SU-DHL-6 (cell line): ENCODE data around the gene RPP25L.
A peak's percentile ranks its signal among the peaks of the same experiment; 100 is the strongest.

ENCODE experiments used
- H2AFZ ChIP-seq: fragments of 200-600 bp; sonication (generic); 2 replicates; pipeline ENCODE4 v1.6.1; 2014; ENCODE audit warnings: low read depth, mild to moderate bottlenecking, moderate library complexity, mixed read lengths, antibody characterized with exemption, low read length; ENCODE audit not compliant: severe bottlenecking
- H3F3A ChIP-seq: fragments of 200-600 bp; shearing (Covaris generic); 2 replicates; pipeline ENCODE4 v1.6.0; 2016; ENCODE audit warnings: antibody characterized with exemption, mild to moderate bottlenecking; ENCODE audit not compliant: insufficient read depth
- H3K27ac ChIP-seq: fragments of 200-600 bp; sonication (generic); 2 replicates; pipeline ENCODE4 v1.5.1; 2016; ENCODE audit warnings: low read depth, mild to moderate bottlenecking, low read length, moderate library complexity, mixed read lengths
- H3K27me3 ChIP-seq: fragments of 200-600 bp; sonication (generic), shearing (Covaris generic); 2 replicates; pipeline ENCODE4 v1.6.0; 2014; ENCODE audit warnings: mild to moderate bottlenecking, low read length
- H3K36me3 ChIP-seq: fragments of 200-600 bp; sonication (generic); 2 replicates; pipeline ENCODE4 v1.6.1; 2014; ENCODE audit warnings: mild to moderate bottlenecking, low read length, mixed read lengths
- H3K4me2 ChIP-seq: fragments of 300-600, 200-600 bp; shearing (Covaris generic), sonication (generic); 2 replicates; pipeline ENCODE4 v1.6.0; 2014; ENCODE audit warnings: low read length, low read depth, mild to moderate bottlenecking; ENCODE audit not compliant: poor library complexity, severe bottlenecking
- H3K4me3 ChIP-seq: fragments of 200-600 bp; sonication (generic); 2 replicates; pipeline ENCODE4 v1.5.1; 2014; ENCODE audit warnings: antibody characterized with exemption, low read length, mild to moderate bottlenecking, mixed read lengths; ENCODE audit not compliant: insufficient read depth, poor library complexity, severe bottlenecking
- H3K79me2 ChIP-seq: fragments of 200-600 bp; sonication (generic); 2 replicates; pipeline ENCODE4 v1.6.1; 2014; ENCODE audit warnings: mild to moderate bottlenecking, low read length, moderate library complexity; ENCODE audit not compliant: insufficient read depth
- H3K9ac ChIP-seq: fragments of 200-600 bp; sonication (generic); 2 replicates; pipeline ENCODE4 v1.7.0; 2014; ENCODE audit warnings: mild to moderate bottlenecking, low read length
- H3K9me2 ChIP-seq: fragments of 200-600 bp; sonication (generic); replicated peaks from 2 replicates; pipeline ENCODE4 v1.6.1; 2014; ENCODE audit warnings: low read length; ENCODE audit not compliant: insufficient read depth
- H3K9me3 ChIP-seq: fragments of 200-600 bp; sonication (generic); 2 replicates; pipeline ENCODE4 v1.6.1; 2014; ENCODE audit warnings: low read length, mixed read lengths; ENCODE audit not compliant: insufficient read depth
- H4K20me1 ChIP-seq: fragments of 200-600 bp; sonication (generic); 2 replicates; pipeline ENCODE4 v1.6.1; 2014; ENCODE audit warnings: low read depth, mild to moderate bottlenecking, antibody characterized with exemption, low read length, moderate library complexity, mixed read lengths
- CTCF ChIP-seq: fragments of 200-600 bp; sonication (generic); IDR thresholded peaks from one replicate; pipeline ENCODE4 v1.5.1; 2017; ENCODE audit warnings: antibody characterized with exemption, mild to moderate bottlenecking, low read length, moderate library complexity; ENCODE audit not compliant: insufficient read depth, poor library complexity, severe bottlenecking
- EZH2phosphoT487 ChIP-seq: fragments of 200-600 bp; sonication (generic), shearing (Covaris generic); conservative IDR thresholded peaks from 2 replicates; pipeline ENCODE4 v1.6.1; 2018; ENCODE audit warnings: mild to moderate bottlenecking, antibody characterized with exemption, low read length, moderate library complexity, mixed read lengths

Gene RPP25L

GRCh38 chr9:34612788-34613390 is 992 bp upstream of the RPP25L start:
- Histone ChIP-seq H3K9ac (peak overlapping the region; percentile 74), H3K27me3 (no peaks in the 10 kb centered on the region), H3K79me2 (no peaks in the 10 kb centered on the region), H3K4me2 (peak overlapping the region; percentile 80), H3K27ac (peak overlapping the region; percentile 41), H3K9me3 (no peaks in the 10 kb centered on the region), H3F3A (0 out of 2 replicates have a peak, but pooled peaks cover 7% of the 10 kb centered on the region), H3K9me2 (no peaks in the 10 kb centered on the region), H3K4me3 (peak overlapping the region; percentile 61), H3K36me3 (no peaks in the 10 kb centered on the region), H2AFZ (peak overlapping the region; percentile 76), H4K20me1 (no peaks in the 10 kb centered on the region)
- TF ChIP-seq CTCF, result peak; percentile 96
- no peak for TF ChIP-seq EZH2phosphoT487

GRCh38 chr9:34611251-34611810 is 566 bp downstream of the RPP25L start:
- no peaks in the 10 kb centered on the region for H4K20me1 ChIP-seq
- 0 out of 2 replicates have a peak, but pooled peaks cover 7% of the 10 kb centered on the region for H3F3A ChIP-seq
- no peaks in the 10 kb centered on the region for H3K9me2 ChIP-seq
- H3K79me2 ChIP-seq, result no peaks in the 10 kb centered on the region
- peak overlapping the region; percentile 76 for H2AFZ ChIP-seq
- H3K27me3 ChIP-seq, result no peaks in the 10 kb centered on the region
- peak overlapping the region; percentile 80 for H3K4me2 ChIP-seq
- H3K36me3 ChIP-seq, result no peaks in the 10 kb centered on the region
- peak overlapping the region; percentile 9; the same call in 1 of the 2 replicates for H3K27ac ChIP-seq
- no peaks in the 10 kb centered on the region for H3K9me3 ChIP-seq
- peak overlapping the region; percentile 74 for H3K9ac ChIP-seq
- H3K4me3 ChIP-seq, result peak overlapping the region; percentile 61
- TF ChIP-seq EZH2phosphoT487 (no peak), CTCF (no peak)

GRCh38 chr9:34610434-34611206 is 1.3 kb downstream of the RPP25L start:
- no peaks in the 10 kb centered on the region for H3K9me2 ChIP-seq
- H3K9me3 ChIP-seq, result no peaks in the 10 kb centered on the region
- H3K4me2 ChIP-seq, result peak overlapping the region; percentile 80
- H3K79me2 ChIP-seq, result no peaks in the 10 kb centered on the region
- no peaks in the 10 kb centered on the region for H3K27me3 ChIP-seq
- no peaks in the 10 kb centered on the region for H4K20me1 ChIP-seq
- H3K36me3 ChIP-seq, result no peaks in the 10 kb centered on the region
- H3K27ac ChIP-seq, result no peak overlapping the region
- 0 out of 2 replicates have a peak, but pooled peaks cover 7% of the 10 kb centered on the region for H3F3A ChIP-seq
- no peak for TF ChIP-seq EZH2phosphoT487
- TF ChIP-seq CTCF, result no peak
- H2AFZ ChIP-seq, result no peak overlapping the region
- H3K4me3 ChIP-seq, result peak overlapping the region; percentile 61
- H3K9ac ChIP-seq, result peak overlapping the region; percentile 74; the same call in 1 of the 2 replicates
